Tibial nerve (tissue), 4 donors: ENCODE results near the gene DDX59.

ENCODE experiments used
- CTCF ChIP-seq, 5 experiments: fragments of 200-600 bp in 3 of 5; fragments of 450-650 bp in 2 of 5; sonication (generic) in 3 of 5; IDR thresholded peaks; one replicate each; pipeline ENCODE4 v1.5.1; 2016 to 2019; ENCODE audit warnings: antibody characterized with exemption in 5 of 5, mild to moderate bottlenecking in 3 of 5, moderate library complexity in 2 of 5
- EP300 ChIP-seq, 2 donors: sonication (generic); formaldehyde crosslinking; IDR thresholded peaks; one replicate each; pipeline ENCODE4 v1.6.1; 2017; ENCODE audit warnings: antibody characterized with exemption in 2 of 2, mild to moderate bottlenecking in 1 of 2
- POLR2A ChIP-seq, 2 donors: fragments of 450-650 bp; IDR thresholded peaks; one replicate each; pipeline ENCODE4 v1.6.1; 2017; ENCODE audit warnings: antibody characterized with exemption in 2 of 2, mild to moderate bottlenecking in 2 of 2, moderate library complexity in 2 of 2

DNA sequence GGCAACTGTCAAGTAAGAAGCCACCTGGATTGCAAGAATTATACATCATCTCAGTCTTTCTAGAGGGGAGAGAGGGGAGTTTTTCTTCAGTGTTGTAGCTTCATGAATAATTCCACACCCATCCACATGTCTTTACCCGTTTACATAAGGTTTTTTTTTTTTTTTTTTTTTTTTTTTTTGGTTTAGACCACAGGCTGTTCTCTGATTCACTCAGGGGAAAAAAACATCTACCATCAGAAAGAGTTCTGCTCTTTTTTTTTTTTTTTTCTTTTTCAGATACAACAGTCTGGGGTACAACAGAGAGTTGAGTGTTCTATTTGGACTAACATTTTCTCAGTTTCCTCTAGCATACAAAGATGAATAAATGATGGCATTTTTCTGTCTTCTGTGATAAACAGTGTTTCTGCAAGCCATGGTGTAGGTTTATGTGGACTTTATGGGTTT lies 44.3 kb downstream of the DDX59 start:
- TF ChIP-seq CTCF (IDR thresholded peaks at IDR 0.05) (no peak), POLR2A (IDR thresholded peaks at IDR 0.05) (no peak), EP300 (IDR thresholded peaks at IDR 0.05) (no peak)
